ENCODE data around the gene PCDH9.
A peak's percentile ranks its signal among the peaks of the same experiment; 100 is the strongest.

PCDH9 gene

DNA sequence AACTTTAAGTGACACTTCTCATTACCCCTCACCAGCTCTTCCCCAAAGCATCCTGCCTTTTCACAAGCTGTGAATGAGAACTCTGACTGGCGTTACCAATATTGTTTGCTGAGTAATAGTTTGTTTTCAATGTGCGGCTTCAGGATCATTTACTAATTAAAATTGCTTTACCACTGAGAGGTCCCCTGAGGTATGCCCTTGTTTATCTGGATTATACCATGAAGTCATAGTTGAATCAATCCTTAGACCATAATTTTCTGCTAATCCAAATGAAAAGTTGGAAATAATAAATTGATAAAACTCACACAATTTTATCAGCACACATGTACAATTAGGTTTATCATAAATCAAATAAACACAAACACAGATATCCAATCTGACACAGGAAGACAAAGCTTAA, 568.8 kb downstream of the PCDH9 start:
- no peaks in the 10 kb centered on the region for H3K27me3 ChIP-seq (replicated peaks)
- in situ Hi-C loops (cut with HindIII; ENCODE audit: low pct_ligation_motif_present, low sequenced_read_pairs), result no loop called here

DNA sequence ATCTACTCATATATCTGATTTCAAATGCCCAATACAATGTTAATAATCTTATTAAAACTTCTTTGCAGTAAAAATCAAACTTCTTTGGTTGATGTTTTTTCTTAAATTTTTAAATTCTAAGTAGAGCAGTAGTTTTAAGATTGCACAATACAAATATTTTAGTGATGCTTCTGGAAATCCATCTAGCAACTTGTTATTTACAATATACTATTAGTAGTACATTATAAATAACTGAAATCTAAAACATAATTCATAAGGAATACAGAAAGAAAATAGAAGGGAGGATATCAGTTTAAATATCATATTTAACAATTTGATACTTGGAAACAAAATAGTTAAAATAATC, 569.7 kb downstream of the PCDH9 start:
- in situ Hi-C loops (cut with HindIII; ENCODE audit: low pct_ligation_motif_present, low sequenced_read_pairs), result no loop called here
- TF ChIP-seq, protein P1, sequence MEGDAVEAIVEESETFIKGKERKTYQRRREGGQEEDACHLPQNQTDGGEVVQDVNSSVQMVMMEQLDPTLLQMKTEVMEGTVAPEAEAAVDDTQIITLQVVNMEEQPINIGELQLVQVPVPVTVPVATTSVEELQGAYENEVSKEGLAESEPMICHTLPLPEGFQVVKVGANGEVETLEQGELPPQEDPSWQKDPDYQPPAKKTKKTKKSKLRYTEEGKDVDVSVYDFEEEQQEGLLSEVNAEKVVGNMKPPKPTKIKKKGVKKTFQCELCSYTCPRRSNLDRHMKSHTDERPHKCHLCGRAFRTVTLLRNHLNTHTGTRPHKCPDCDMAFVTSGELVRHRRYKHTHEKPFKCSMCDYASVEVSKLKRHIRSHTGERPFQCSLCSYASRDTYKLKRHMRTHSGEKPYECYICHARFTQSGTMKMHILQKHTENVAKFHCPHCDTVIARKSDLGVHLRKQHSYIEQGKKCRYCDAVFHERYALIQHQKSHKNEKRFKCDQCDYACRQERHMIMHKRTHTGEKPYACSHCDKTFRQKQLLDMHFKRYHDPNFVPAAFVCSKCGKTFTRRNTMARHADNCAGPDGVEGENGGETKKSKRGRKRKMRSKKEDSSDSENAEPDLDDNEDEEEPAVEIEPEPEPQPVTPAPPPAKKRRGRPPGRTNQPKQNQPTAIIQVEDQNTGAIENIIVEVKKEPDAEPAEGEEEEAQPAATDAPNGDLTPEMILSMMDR (IDR thresholded peaks at IDR 0.05; ENCODE audit: low read depth, low read length, missing control alignments), result no peak
- no peak for DNase-seq
- H3K36me3 ChIP-seq (replicated peaks), result no peaks in the 10 kb centered on the region
- no peaks in the 10 kb centered on the region for H3K27me3 ChIP-seq (replicated peaks)
- H3K27ac ChIP-seq, result peak overlapping the region; percentile 88
- H3K4me3 ChIP-seq (ENCODE audit: low read depth, low read length), result no peak overlapping the region

More for the DNA sequence above, 568.8 kb downstream of the PCDH9 start:
- Histone ChIP-seq H3K27ac (no peak overlapping the region), H3K4me3 (ENCODE audit: low read depth, low read length) (no peak overlapping the region), H3K36me3 (replicated peaks) (no peaks in the 10 kb centered on the region)
- TF ChIP-seq, protein P1 (IDR thresholded peaks at IDR 0.05; ENCODE audit: low read depth, low read length, missing control alignments), result no peak
- no peak for DNase-seq

DNA sequence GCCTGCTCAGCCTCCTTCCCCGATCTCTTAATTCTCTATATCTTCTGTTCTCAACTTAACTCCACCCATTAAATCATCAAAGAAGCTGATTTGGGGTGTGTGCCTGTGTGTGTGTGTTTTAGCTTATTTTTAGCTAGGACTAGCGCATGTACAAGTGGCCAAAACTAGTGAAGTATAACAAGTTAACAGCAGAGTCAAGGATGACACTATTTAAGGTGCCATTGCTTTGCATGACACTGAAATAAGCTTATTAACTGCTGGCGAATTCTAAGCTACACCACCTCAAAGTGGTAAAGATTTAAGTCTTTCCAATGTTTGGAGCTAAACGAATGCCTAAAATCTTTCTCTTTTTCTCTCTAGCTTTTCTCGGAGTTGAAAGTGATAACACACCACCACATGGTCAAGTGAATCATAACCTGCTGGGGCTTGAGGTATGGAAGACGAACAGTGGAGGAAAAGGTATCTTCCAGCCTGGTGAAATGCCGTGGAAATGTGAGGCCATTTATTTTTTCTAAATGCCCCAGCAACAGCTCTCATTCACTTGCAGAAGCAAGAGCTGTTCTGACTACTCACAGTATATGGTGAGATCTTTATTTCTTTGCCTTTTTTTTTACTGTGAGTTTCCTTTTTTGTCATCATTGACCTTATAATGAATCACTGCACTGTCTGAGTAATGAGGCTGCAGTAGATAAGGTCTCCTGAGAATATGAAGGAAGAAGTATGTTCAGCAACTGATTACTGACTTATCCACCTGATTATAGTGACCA, 570.3 kb downstream of the PCDH9 start:
- TF ChIP-seq, protein P1 (IDR thresholded peaks at IDR 0.05; ENCODE audit: low read depth, low read length, missing control alignments), result no peak
- no peaks in the 10 kb centered on the region for H3K36me3 ChIP-seq (replicated peaks)
- no peaks in the 10 kb centered on the region for H3K27me3 ChIP-seq (replicated peaks)
- peak overlapping the region; percentile 88 for H3K27ac ChIP-seq
- in situ Hi-C loops (cut with HindIII; ENCODE audit: low pct_ligation_motif_present, low sequenced_read_pairs), result no loop called here
- no peak overlapping the region for H3K4me3 ChIP-seq (ENCODE audit: low read depth, low read length)
- DNase-seq, result peak; percentile 62

DNA sequence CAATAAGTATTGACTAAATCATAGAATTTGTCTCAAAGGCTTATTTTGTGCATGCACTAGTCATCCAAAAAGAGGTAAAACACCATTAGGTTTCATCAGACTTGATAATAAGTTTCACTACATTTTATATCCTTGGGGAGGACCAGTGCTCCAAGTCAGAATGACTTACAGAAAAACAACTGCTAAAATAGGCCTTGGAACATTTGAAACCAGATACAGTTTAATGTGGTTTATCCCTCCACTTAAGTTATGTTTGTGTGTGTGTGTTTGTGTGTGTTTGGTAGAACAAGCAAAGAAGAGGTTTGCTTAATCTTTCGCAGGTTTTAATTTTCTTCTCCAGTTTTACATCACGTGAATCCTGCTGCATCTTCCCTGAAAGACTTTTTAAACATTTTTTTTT, 570.9 kb downstream of the PCDH9 start:
- H3K27ac ChIP-seq, result peak overlapping the region; percentile 88
- H3K36me3 ChIP-seq (replicated peaks), result no peaks in the 10 kb centered on the region
- in situ Hi-C loops (cut with HindIII; ENCODE audit: low pct_ligation_motif_present, low sequenced_read_pairs), result no loop called here
- TF ChIP-seq, protein P1 (IDR thresholded peaks at IDR 0.05; ENCODE audit: low read depth, low read length, missing control alignments), result no peak
- no peak for DNase-seq
- no peak overlapping the region for H3K4me3 ChIP-seq (ENCODE audit: low read depth, low read length)
- H3K27me3 ChIP-seq (replicated peaks), result no peaks in the 10 kb centered on the region

DNA sequence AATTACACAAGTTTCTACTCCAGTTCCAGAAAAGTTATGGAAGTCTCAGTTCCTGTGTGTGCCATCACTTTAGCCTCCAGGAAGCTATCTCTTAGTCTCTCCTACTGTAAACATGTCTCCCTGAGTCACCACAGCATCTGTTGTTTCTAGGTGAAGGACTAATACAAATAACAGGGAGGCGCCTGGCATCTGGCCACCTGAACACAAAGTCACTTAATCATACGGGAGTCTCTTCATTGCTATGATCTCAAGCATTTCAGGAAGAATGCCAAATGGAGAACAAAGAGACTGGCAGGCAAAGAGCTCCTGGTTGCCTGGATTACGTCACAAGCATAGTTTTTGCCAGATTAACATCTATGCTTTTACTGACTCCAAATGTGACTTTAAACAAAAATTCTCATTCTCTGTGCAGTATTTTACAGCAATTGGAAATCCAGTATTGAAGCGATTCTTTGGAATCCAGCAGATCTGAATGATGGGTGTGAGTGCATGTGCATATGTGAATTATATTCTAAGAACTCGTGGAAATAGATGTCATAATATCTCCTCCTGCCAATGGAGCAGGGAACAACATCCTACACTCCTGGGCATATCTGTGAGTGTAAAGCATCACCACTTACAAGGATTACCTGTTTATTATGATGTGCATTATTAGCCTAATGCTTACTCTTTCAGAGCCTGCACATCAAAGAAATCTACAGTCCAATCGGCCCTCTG, 572.8 kb downstream of the PCDH9 start:
- DNase-seq, result peak; percentile 99
- peak overlapping the region; percentile 84 for H3K27ac ChIP-seq
- no peak overlapping the region for H3K4me3 ChIP-seq (ENCODE audit: low read depth, low read length)
- no peaks in the 10 kb centered on the region for H3K27me3 ChIP-seq (replicated peaks)
- in situ Hi-C loops (cut with HindIII; ENCODE audit: low pct_ligation_motif_present, low sequenced_read_pairs), result no loop called here
- TF ChIP-seq, protein P1 (IDR thresholded peaks at IDR 0.05; ENCODE audit: low read depth, low read length, missing control alignments), result no peak
- H3K36me3 ChIP-seq (replicated peaks), result no peaks in the 10 kb centered on the region

Measured in brain microvascular endothelial cell (primary cell).